ENCODE data around the gene TREM1. TPM values are rescaled to one million over a fixed set of nuclear protein-coding genes. Genes with fewer than 3 reads are reported as not detected.

The TREM1 gene
- total RNA-seq, 1 experiment from 2014 or later: not detected

GRCh38 chr6:41273714-41274113 lies 12.8 kb downstream of the TREM1 start:
- H3K27ac ChIP-seq (ENCODE audit: low read length): no peak overlapping the region
- H3K27me3 ChIP-seq (ENCODE audit: low read length): no peaks in the 10 kb centered on the region
- H3K9ac ChIP-seq (ENCODE audit: low read length): no peak overlapping the region
- no peak for DNase-seq
- no peak overlapping the region for H3K4me3 ChIP-seq (ENCODE audit: low read length)
- H3K9me3 ChIP-seq (ENCODE audit: low read length): no peaks in the 10 kb centered on the region
- no peaks in the 10 kb centered on the region for H3K4me1 ChIP-seq (ENCODE audit: low read length)
- no peaks in the 10 kb centered on the region for H3K9me2 ChIP-seq (replicated peaks; ENCODE audit: insufficient read depth, low read length)
- no peaks in the 10 kb centered on the region for H3K79me2 ChIP-seq (ENCODE audit: low read length)
- no peaks in the 10 kb centered on the region for H3K36me3 ChIP-seq (ENCODE audit: insufficient read depth, low read length)
- H3K4me2 ChIP-seq (ENCODE audit: low read depth, low read length, poor library complexity, severe bottlenecking): no peak overlapping the region
- H4K20me1 ChIP-seq (ENCODE audit: insufficient read depth, low read depth, low read length): no peaks in the 10 kb centered on the region
- H2AFZ ChIP-seq (ENCODE audit: low read length): no peak overlapping the region

DNA sequence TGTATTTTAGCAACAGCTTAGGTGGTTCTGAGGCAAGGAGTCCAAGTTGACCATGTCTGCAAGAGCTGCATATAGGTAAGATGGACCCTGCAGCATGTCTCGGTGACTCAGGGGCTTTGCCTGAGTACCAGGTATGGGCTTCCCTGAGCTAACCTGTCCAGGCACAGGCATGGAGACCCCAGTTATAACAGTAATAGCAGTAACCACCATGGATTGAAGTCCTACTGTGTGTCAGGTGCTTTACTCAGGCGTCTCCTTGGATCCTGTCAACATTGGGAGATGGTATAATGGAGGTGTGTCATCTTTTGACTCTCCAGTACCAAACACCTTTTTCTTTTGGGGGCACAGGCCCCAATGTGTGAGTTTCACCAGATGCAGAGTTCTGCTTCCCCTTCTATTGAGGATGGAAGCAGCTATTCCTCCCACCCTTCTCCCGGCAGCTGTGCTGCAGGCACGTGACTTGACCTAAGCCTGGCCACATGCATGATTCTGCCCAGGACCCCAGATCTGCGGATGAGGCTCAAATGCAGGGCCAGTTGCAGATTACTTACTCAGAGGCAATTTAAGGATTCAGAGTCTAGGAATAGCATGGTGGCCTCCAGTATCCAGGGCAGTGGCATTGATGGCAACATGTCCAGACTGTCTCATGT lies 13.8 kb downstream of the TREM1 start:
- Histone ChIP-seq H3K27ac (ENCODE audit: low read length) (no peak overlapping the region), H3K4me1 (ENCODE audit: low read length) (no peaks in the 10 kb centered on the region), H3K4me3 (ENCODE audit: low read length) (no peak overlapping the region), H3K9me3 (ENCODE audit: low read length) (no peaks in the 10 kb centered on the region), H3K4me2 (ENCODE audit: low read depth, low read length, poor library complexity, severe bottlenecking) (no peak overlapping the region), H3K9ac (ENCODE audit: low read length) (no peak overlapping the region), H3K27me3 (ENCODE audit: low read length) (no peaks in the 10 kb centered on the region), H4K20me1 (ENCODE audit: insufficient read depth, low read depth, low read length) (no peaks in the 10 kb centered on the region), H3K36me3 (ENCODE audit: insufficient read depth, low read length) (no peaks in the 10 kb centered on the region), H3K79me2 (ENCODE audit: low read length) (no peaks in the 10 kb centered on the region), H2AFZ (ENCODE audit: low read length) (no peak overlapping the region), H3K9me2 (replicated peaks; ENCODE audit: insufficient read depth, low read length) (no peaks in the 10 kb centered on the region)
- DNase-seq: no peak

DNA sequence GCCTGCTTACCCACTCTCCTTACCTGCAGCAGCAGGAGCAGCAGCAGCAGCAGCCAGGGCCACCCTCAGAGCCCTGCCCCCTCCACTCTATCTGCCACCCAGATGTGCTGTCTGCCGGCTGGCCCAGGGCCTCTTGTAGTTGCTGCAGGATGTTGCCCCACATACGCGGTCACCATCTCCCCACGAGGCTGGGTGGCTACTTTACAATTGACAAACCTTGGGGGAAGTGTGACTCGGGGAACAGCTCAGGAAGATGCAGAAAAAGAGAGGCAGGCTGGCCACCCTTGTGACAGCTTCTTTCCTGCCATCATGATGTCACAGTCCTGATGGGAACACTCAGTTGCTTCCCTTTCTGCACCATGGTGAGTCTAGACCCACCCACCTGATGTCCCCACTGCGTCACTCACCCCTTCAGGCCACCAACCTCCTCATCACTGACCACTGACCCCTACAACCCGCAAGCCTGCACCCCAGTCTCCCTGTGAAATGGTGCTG lies 14.5 kb downstream of the TREM1 start:
- H2AFZ ChIP-seq (ENCODE audit: low read length): no peak overlapping the region
- DNase-seq: no peak

GRCh38 chr6:41269716-41270115 lies 16.8 kb downstream of the TREM1 start:
- Histone ChIP-seq H3K27ac (ENCODE audit: low read length) (no peak overlapping the region), H3K9ac (ENCODE audit: low read length) (no peak overlapping the region), H3K4me3 (ENCODE audit: low read length) (no peak overlapping the region), H3K27me3 (ENCODE audit: low read length) (no peaks in the 10 kb centered on the region), H3K4me2 (ENCODE audit: low read depth, low read length, poor library complexity, severe bottlenecking) (no peak overlapping the region), H3K9me3 (ENCODE audit: low read length) (no peaks in the 10 kb centered on the region), H3K4me1 (ENCODE audit: low read length) (no peaks in the 10 kb centered on the region), H4K20me1 (ENCODE audit: insufficient read depth, low read depth, low read length) (no peaks in the 10 kb centered on the region), H3K36me3 (ENCODE audit: insufficient read depth, low read length) (no peaks in the 10 kb centered on the region), H2AFZ (ENCODE audit: low read length) (no peak overlapping the region), H3K79me2 (ENCODE audit: low read length) (no peaks in the 10 kb centered on the region), H3K9me2 (replicated peaks; ENCODE audit: insufficient read depth, low read length) (no peaks in the 10 kb centered on the region)
- no peak for DNase-seq

More for the DNA sequence above, 14.5 kb downstream of the TREM1 start:
- Histone ChIP-seq H3K9me3 (ENCODE audit: low read length) (no peaks in the 10 kb centered on the region), H3K27ac (ENCODE audit: low read length) (no peak overlapping the region), H3K9me2 (replicated peaks; ENCODE audit: insufficient read depth, low read length) (no peaks in the 10 kb centered on the region), H3K27me3 (ENCODE audit: low read length) (no peaks in the 10 kb centered on the region), H3K4me3 (ENCODE audit: low read length) (no peak overlapping the region), H3K4me2 (ENCODE audit: low read depth, low read length, poor library complexity, severe bottlenecking) (no peak overlapping the region), H3K4me1 (ENCODE audit: low read length) (no peaks in the 10 kb centered on the region), H4K20me1 (ENCODE audit: insufficient read depth, low read depth, low read length) (no peaks in the 10 kb centered on the region), H3K36me3 (ENCODE audit: insufficient read depth, low read length) (no peaks in the 10 kb centered on the region), H3K9ac (ENCODE audit: low read length) (no peak overlapping the region), H3K79me2 (ENCODE audit: low read length) (no peaks in the 10 kb centered on the region)

DNA sequence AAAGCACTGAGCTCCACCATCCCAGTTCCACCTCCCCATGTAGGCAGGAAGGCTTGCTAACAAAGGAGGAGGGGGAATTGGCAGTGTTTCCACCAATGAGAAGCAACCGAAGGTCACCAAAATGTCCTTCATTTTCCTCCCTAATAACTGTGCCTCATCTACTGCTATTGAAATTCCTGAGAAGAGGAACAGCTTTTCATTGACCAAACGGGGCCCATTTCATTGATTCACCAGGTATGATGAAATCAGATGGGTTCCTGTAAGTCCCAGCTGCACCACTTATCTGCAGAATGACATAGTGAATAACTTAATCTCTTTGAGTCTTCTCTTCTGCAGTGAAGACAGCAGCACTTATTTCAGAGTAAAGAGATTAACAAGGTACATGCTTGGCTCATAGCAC lies 17.3 kb downstream of the TREM1 start:
- no peak overlapping the region for H3K4me3 ChIP-seq (ENCODE audit: low read length)
- no peaks in the 10 kb centered on the region for H3K27me3 ChIP-seq (ENCODE audit: low read length)
- H3K9me3 ChIP-seq (ENCODE audit: low read length): no peaks in the 10 kb centered on the region
- no peaks in the 10 kb centered on the region for H3K9me2 ChIP-seq (replicated peaks; ENCODE audit: insufficient read depth, low read length)
- no peaks in the 10 kb centered on the region for H3K4me1 ChIP-seq (ENCODE audit: low read length)
- no peak overlapping the region for H3K4me2 ChIP-seq (ENCODE audit: low read depth, low read length, poor library complexity, severe bottlenecking)
- no peaks in the 10 kb centered on the region for H3K36me3 ChIP-seq (ENCODE audit: insufficient read depth, low read length)
- H3K79me2 ChIP-seq (ENCODE audit: low read length): no peaks in the 10 kb centered on the region
- no peak overlapping the region for H2AFZ ChIP-seq (ENCODE audit: low read length)
- H3K9ac ChIP-seq (ENCODE audit: low read length): no peak overlapping the region
- no peak overlapping the region for H3K27ac ChIP-seq (ENCODE audit: low read length)
- H4K20me1 ChIP-seq (ENCODE audit: insufficient read depth, low read depth, low read length): no peaks in the 10 kb centered on the region
- no peak for DNase-seq

DNA sequence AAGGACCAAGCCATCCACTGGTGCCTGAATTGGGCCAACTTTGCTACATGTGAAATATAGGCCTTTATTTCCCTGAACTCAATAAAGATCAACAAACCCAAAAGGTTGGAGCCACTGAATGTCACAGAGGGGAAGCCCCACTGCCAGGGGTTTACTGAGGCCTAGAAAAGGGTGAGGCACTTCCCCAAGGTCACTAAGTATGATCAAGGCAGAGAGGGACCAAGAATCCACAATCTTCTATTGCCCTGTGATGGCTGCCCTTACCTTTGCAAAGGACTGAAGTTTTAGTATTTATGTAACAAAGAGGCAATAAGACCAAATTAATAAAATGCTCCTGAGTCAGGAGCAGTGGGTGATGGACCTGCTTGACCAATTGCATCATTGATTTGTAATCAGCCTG lies 18.0 kb downstream of the TREM1 start:
- H3K4me2 ChIP-seq (ENCODE audit: low read depth, low read length, poor library complexity, severe bottlenecking): no peak overlapping the region
- no peak overlapping the region for H3K9ac ChIP-seq (ENCODE audit: low read length)
- H3K36me3 ChIP-seq (ENCODE audit: insufficient read depth, low read length): no peaks in the 10 kb centered on the region
- no peaks in the 10 kb centered on the region for H3K4me1 ChIP-seq (ENCODE audit: low read length)
- DNase-seq: no peak
- no peak overlapping the region for H2AFZ ChIP-seq (ENCODE audit: low read length)
- H3K9me2 ChIP-seq (replicated peaks; ENCODE audit: insufficient read depth, low read length): no peaks in the 10 kb centered on the region
- no peaks in the 10 kb centered on the region for H4K20me1 ChIP-seq (ENCODE audit: insufficient read depth, low read depth, low read length)
- H3K4me3 ChIP-seq (ENCODE audit: low read length): no peak overlapping the region
- H3K9me3 ChIP-seq (ENCODE audit: low read length): peaks cover 4% of the 10 kb centered on the region
- no peaks in the 10 kb centered on the region for H3K79me2 ChIP-seq (ENCODE audit: low read length)
- peaks cover 2% of the 10 kb centered on the region; the same call in 1 of the 2 replicates for H3K27me3 ChIP-seq (ENCODE audit: low read length)
- H3K27ac ChIP-seq (ENCODE audit: low read length): no peak overlapping the region

- Histone ChIP-seq H3K4me2 (ENCODE audit: low read depth, low read length, poor library complexity, severe bottlenecking) (no peak overlapping the region), H3K9ac (ENCODE audit: low read length) (no peak overlapping the region), H3K4me1 (ENCODE audit: low read length) (no peaks in the 10 kb centered on the region), H3K27ac (ENCODE audit: low read length) (no peak overlapping the region), H3K9me2 (replicated peaks; ENCODE audit: insufficient read depth, low read length) (no peaks in the 10 kb centered on the region), H3K79me2 (ENCODE audit: low read length) (no peaks in the 10 kb centered on the region), H2AFZ (ENCODE audit: low read length) (no peak overlapping the region), H3K36me3 (ENCODE audit: insufficient read depth, low read length) (no peaks in the 10 kb centered on the region), H3K27me3 (ENCODE audit: low read length) (peaks cover 6% of the 10 kb centered on the region; the same call in 1 of the 2 replicates), H3K4me3 (ENCODE audit: low read length) (no peak overlapping the region), H4K20me1 (ENCODE audit: insufficient read depth, low read depth, low read length) (no peaks in the 10 kb centered on the region), H3K9me3 (ENCODE audit: low read length) (peaks cover 19% of the 10 kb centered on the region)
- DNase-seq: no peak
Observed at GRCh38 chr6:41266541-41266940, 19.9 kb downstream of the TREM1 start.

DNA sequence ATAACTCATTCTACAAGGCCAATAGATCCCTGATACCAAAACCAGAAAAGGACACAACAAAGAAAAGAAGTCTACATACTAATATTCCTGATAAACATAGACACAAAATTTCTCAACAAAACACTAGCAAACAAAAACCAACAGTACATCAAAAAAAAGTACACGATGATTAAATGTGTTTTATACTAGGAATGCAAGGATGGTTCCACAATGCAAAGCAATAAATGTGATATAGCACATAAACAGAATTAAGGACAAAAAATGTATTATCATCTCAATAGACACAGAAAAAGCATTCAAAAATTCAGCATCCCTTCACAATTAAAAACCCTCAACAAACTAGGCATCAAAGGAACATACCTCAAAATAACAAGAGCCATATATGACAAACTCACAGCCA lies 23.2 kb downstream of the TREM1 start:
- no peak for DNase-seq
- no peak overlapping the region for H2AFZ ChIP-seq (ENCODE audit: low read length)
- H3K9ac ChIP-seq (ENCODE audit: low read length): no peak overlapping the region

More for the DNA sequence above, 23.2 kb downstream of the TREM1 start:
- H3K4me2 ChIP-seq (ENCODE audit: low read depth, low read length, poor library complexity, severe bottlenecking): no peak overlapping the region
- H4K20me1 ChIP-seq (ENCODE audit: insufficient read depth, low read depth, low read length): no peaks in the 10 kb centered on the region
- H3K4me3 ChIP-seq (ENCODE audit: low read length): no peak overlapping the region
- no peaks in the 10 kb centered on the region for H3K79me2 ChIP-seq (ENCODE audit: low read length)
- H3K4me1 ChIP-seq (ENCODE audit: low read length): no peaks in the 10 kb centered on the region
- peaks cover 5% of the 10 kb centered on the region; the same call in 1 of the 2 replicates for H3K36me3 ChIP-seq (ENCODE audit: insufficient read depth, low read length)
- no peak overlapping the region for H3K27ac ChIP-seq (ENCODE audit: low read length)
- H3K9me3 ChIP-seq (ENCODE audit: low read length): peaks cover 26% of the 10 kb centered on the region
- H3K27me3 ChIP-seq (ENCODE audit: low read length): peaks cover 6% of the 10 kb centered on the region; the same call in 1 of the 2 replicates
- no peaks in the 10 kb centered on the region for H3K9me2 ChIP-seq (replicated peaks; ENCODE audit: insufficient read depth, low read length)
